Body of pancreas (tissue), 4 donors: Measurements from ENCODE around the gene SCAF8. TPM values are rescaled to one million over a fixed set of nuclear protein-coding genes. Genes with fewer than 3 reads are reported as not detected.
A peak's percentile ranks its signal among the peaks of the same experiment; 100 is the strongest.

Source experiments
- ATAC-seq: fragments of 150-250 bp; one replicate; pipeline ENCODE4 v1.9.1; 2016
- DNase-seq, 4 donors: peaks; one replicate each; pipeline ENCODE4 v3.0.0-alpha.2; 2019
- H3K27ac ChIP-seq, 4 donors: fragments of 200-600 bp; sonication (generic); 1 replicate in 3 of 4; 2 replicates in 1 of 4; pipeline versions ENCODE4 v1.5.1 to v1.6.1; 2016 to 2019; ENCODE audit warnings: mild to moderate bottlenecking in 1 of 4, mixed read lengths in 1 of 4, moderate library complexity in 1 of 4
- H3K27me3 ChIP-seq, 2 donors: fragments of 200-600 bp; sonication (generic); one replicate each; pipeline ENCODE4 v1.6.0; 2016; ENCODE audit warnings: mild to moderate bottlenecking in 1 of 2
- H3K36me3 ChIP-seq, 2 donors: fragments of 200-600 bp; sonication (generic); replicated peaks in 1 of 2; 2 replicates each; pipeline ENCODE4 v1.5.1; 2016; ENCODE audit warnings: low read depth in 2 of 2; ENCODE audit not compliant: insufficient read depth in 1 of 2
- H3K4me1 ChIP-seq: fragments of 200-600 bp; sonication (generic); one replicate; pipeline ENCODE4 v1.6.0; 2016
- H3K4me3 ChIP-seq, 2 donors: fragments of 200-600 bp; sonication (generic); 1 replicate in 1 of 2; 2 replicates in 1 of 2; pipeline ENCODE4 v1.5.1; 2016 to 2019
- H3K9me3 ChIP-seq, 3 donors: fragments of 200-600 bp; sonication (generic); 1 replicate in 2 of 3; 2 replicates in 1 of 3; pipeline ENCODE4 v1.5.1; 2016
- CTCF ChIP-seq, 7 experiments: fragments of 450-650 bp in 4 of 7; fragments of 200-600 bp in 3 of 7; sonication (generic) in 3 of 7; IDR thresholded peaks; one replicate each; pipeline ENCODE4 v1.5.1; 2016 to 2019; ENCODE audit warnings: antibody characterized with exemption in 7 of 7
- POLR2A ChIP-seq, 3 donors: fragments of 450-650 bp; IDR thresholded peaks; one replicate each; pipeline ENCODE4 v1.6.1; 2016; ENCODE audit warnings: antibody characterized with exemption in 3 of 3, mild to moderate bottlenecking in 2 of 3
- WGBS, 2 donors: methylation state at CpG; one replicate each; pipeline ENCODE4 v1.1.5; 2017; 5-methylcytosine and 5-hydroxymethylcytosine counted together
- intact Hi-C: fragments of 100-400 bp; cut with DNase I; formaldehyde crosslinking; loops from one replicate; pipeline ENCODE4 v1.15.1; 2023
- total RNA-seq, 2 donors: library from RNA; depleted of rRNA; stranded (reverse); fragments of >200 nt; gene quantifications; one replicate each; pipeline ENCODE4 v1.1.0, GENCODE V29; 2016

Gene SCAF8
- total RNA-seq = 10 to 100 TPM; 23.6 to 24.1 TPM

- peak; percentile 78 to 86 (median 82) for DNase-seq
- TF ChIP-seq POLR2A (IDR thresholded peaks at IDR 0.05) (peak; percentile 54 to 74 (median 73)), CTCF (IDR thresholded peaks at IDR 0.05) (peak; percentile 62 to 99 (median 90))
- peak; percentile 86 for ATAC-seq
- intact Hi-C loops = no loop called here
- H3K27me3 ChIP-seq = no peaks in the 10 kb centered on the region
- WGBS, 2 donors = 0% methylated on average over 40 of the region's 61 CpGs; no CpG with 5 or more reads in 1 of the 2 donors
- H3K4me1 ChIP-seq = peaks cover 43% of the 10 kb centered on the region
- no peaks in the 10 kb centered on the region for H3K9me3 ChIP-seq
- H3K4me3 ChIP-seq = peak within 1 kb of the TSS; percentile 93 to 95
- no peaks in the 10 kb centered on the region for H3K36me3 ChIP-seq
- peak within 1 kb of the TSS; percentile 95 to 100 (median 100) for H3K27ac ChIP-seq
Measured at GRCh38 chr6:154733183-154733625, at the start of gene SCAF8. Gene SCAF8, plus strand, starts transcription at chr6:154733416. Its CDS starts 485 bp downstream, at chr6:154733901.

GRCh38 chr6:154683756-154684523 lies 49.3 kb upstream of the SCAF8 start:
- intact Hi-C loops = no loop called here
- TF ChIP-seq CTCF (IDR thresholded peaks at IDR 0.05) (no peak), POLR2A (IDR thresholded peaks at IDR 0.05) (no peak)
- H3K36me3 ChIP-seq = no peaks in the 10 kb centered on the region
- ATAC-seq (no peak), DNase-seq (no peak)
- no peak overlapping the region for H3K27ac ChIP-seq
- no peaks in the 10 kb centered on the region for H3K9me3 ChIP-seq
- no peaks in the 10 kb centered on the region for H3K27me3 ChIP-seq
- H3K4me3 ChIP-seq = no peak overlapping the region
- 44 to 51% methylated on average over 4 of the region's 4 CpGs for WGBS, 2 donors
- no peaks in the 10 kb centered on the region for H3K4me1 ChIP-seq

GRCh38 chr6:154686162-154686561 lies 47.1 kb upstream of the SCAF8 start:
- TF ChIP-seq POLR2A (IDR thresholded peaks at IDR 0.05) = no peak
- no peak for TF ChIP-seq CTCF (IDR thresholded peaks at IDR 0.05)
- ATAC-seq (no peak), DNase-seq (no peak)
- Histone ChIP-seq H3K4me3 (no peak overlapping the region), H3K27ac (no peak overlapping the region), H3K27me3 (no peaks in the 10 kb centered on the region), H3K4me1 (no peaks in the 10 kb centered on the region), H3K36me3 (no peaks in the 10 kb centered on the region), H3K9me3 (no peaks in the 10 kb centered on the region)
- WGBS, 2 donors = 67 to 89% methylated on average over 1 of the region's 1 CpG
- intact Hi-C loops = no loop called here

- no peak overlapping the region for H3K27ac ChIP-seq
- no peaks in the 10 kb centered on the region for H3K36me3 ChIP-seq
- TF ChIP-seq CTCF (IDR thresholded peaks at IDR 0.05) = no peak
- TF ChIP-seq POLR2A (IDR thresholded peaks at IDR 0.05) = no peak
- ATAC-seq = no peak
- H3K27me3 ChIP-seq = no peaks in the 10 kb centered on the region
- H3K4me3 ChIP-seq = no peak overlapping the region
- intact Hi-C loops = no loop called here
- no peaks in the 10 kb centered on the region for H3K4me1 ChIP-seq
- DNase-seq = no peak
- 73 to 82% methylated on average over 5 of the region's 5 CpGs for WGBS, 2 donors
- no peaks in the 10 kb centered on the region for H3K9me3 ChIP-seq
Measured at GRCh38 chr6:154689493-154690255, 43.5 kb upstream of the SCAF8 start.
